Testis (tissue), 2 donors: ENCODE measurements around the gene MOV10L1.

ENCODE experiments used
- POLR2A ChIP-seq: fragments of 450-650 bp; IDR thresholded peaks from one replicate; pipeline ENCODE4 v1.6.1; 2017; ENCODE audit warnings: antibody characterized with exemption, mild to moderate bottlenecking, moderate library complexity
- TF ChIP-seq, protein P1 (sequence below), 3 experiments: fragments of 450-650 bp in 2 of 3; fragments of 200-600 bp in 1 of 3; sonication (generic) in 1 of 3; IDR thresholded peaks; one replicate each; pipeline ENCODE4 v1.5.1; 2016 to 2019; ENCODE audit warnings: antibody characterized with exemption in 3 of 3, mild to moderate bottlenecking in 2 of 3, moderate library complexity in 1 of 3

DNA sequence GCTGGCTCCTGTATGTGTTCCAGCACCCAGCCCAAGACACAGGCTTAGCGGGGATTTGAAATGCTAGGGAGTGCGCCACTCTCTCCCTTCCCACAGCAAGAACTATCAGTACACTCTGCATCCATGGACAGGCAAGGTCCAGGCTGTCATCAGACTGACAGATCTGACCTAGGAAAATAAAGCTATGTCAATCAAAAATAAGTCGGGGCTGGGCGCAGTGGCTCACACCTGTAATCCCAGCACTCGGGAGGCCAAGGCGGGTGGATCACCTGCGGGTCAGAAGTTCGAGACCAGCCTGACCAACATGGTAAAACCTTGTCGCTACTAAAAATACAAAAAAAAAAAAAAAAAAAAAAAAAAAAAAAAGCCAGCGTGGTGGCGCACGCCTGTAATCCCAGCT lies 1.7 kb upstream of the MOV10L1 start:
- TF ChIP-seq, protein P1, sequence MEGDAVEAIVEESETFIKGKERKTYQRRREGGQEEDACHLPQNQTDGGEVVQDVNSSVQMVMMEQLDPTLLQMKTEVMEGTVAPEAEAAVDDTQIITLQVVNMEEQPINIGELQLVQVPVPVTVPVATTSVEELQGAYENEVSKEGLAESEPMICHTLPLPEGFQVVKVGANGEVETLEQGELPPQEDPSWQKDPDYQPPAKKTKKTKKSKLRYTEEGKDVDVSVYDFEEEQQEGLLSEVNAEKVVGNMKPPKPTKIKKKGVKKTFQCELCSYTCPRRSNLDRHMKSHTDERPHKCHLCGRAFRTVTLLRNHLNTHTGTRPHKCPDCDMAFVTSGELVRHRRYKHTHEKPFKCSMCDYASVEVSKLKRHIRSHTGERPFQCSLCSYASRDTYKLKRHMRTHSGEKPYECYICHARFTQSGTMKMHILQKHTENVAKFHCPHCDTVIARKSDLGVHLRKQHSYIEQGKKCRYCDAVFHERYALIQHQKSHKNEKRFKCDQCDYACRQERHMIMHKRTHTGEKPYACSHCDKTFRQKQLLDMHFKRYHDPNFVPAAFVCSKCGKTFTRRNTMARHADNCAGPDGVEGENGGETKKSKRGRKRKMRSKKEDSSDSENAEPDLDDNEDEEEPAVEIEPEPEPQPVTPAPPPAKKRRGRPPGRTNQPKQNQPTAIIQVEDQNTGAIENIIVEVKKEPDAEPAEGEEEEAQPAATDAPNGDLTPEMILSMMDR (IDR thresholded peaks at IDR 0.05), result no peak
- no peak for TF ChIP-seq POLR2A
